Activated CD4-positive, alpha-beta T cell treated with anti-CD3 and anti-CD28 coated beads, Interleukin-2, amount 10 ng/mL, durations not matched to agents 24 days and 14 days (primary cell): ENCODE results near the gene PLA1A. TPM values are rescaled to one million over a fixed set of nuclear protein-coding genes. Genes with fewer than 3 reads are reported as not detected.
A peak's percentile ranks its signal among the peaks of the same experiment; 100 is the strongest.
"Not testable (repeated sequence)": the region's sequence is repeated elsewhere in the genome, so short reads cannot be mapped to it uniquely, and the experiment has no call there.

Experiments
- DNase-seq: peaks from one replicate; pipeline ENCODE4 v3.0.0; 2022
- H3K27ac Mint-ChIP-seq: one replicate; pipeline ENCODE4 v1.8.0; 2022; ENCODE audit warnings: mild to moderate bottlenecking, mixed read lengths
- H3K27me3 Mint-ChIP-seq: one replicate; pipeline ENCODE4 v1.8.0; 2022; ENCODE audit warnings: mixed read lengths
- H3K36me3 Mint-ChIP-seq: one replicate; pipeline ENCODE4 v1.8.0; 2022; ENCODE audit warnings: low read depth, mild to moderate bottlenecking, mixed read lengths
- H3K4me1 Mint-ChIP-seq: one replicate; pipeline ENCODE4 v1.8.0; 2021; ENCODE audit warnings: mixed read lengths
- H3K4me3 Mint-ChIP-seq: one replicate; pipeline ENCODE4 v1.8.0; 2022; ENCODE audit warnings: mild to moderate bottlenecking, moderate library complexity, mixed read lengths
- H3K9me3 Mint-ChIP-seq: one replicate; pipeline ENCODE4 v1.8.0; 2021; ENCODE audit warnings: mixed read lengths
- intact Hi-C: fragments of 100-400 bp; cut with micrococcal nuclease; formaldehyde crosslinking; loops from one replicate; pipeline ENCODE4 v1.15.1; 2023
- total RNA-seq: library from RNA; stranded (reverse); gene quantifications from 2 replicates; pipeline ENCODE4 v1.2.3, GENCODE V29; 2022

PLA1A gene
- total RNA-seq, 1 donor from 2014 or later, result 0.26 TPM

DNA sequence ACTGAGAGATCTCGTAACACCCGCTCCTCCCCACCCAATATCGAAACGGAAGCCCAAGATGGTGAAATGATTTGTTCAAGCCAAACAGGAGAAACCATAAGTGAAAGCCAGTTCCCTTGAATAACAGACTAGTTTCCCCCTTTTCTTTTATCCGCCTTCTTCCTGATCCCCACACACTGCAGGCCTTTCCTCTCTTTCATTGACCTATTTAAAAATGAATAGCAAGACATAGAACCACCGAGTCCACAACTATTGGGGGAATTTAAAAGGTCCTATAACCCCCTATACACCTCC is 79.9 kb downstream of the PLA1A start:
- Mint-ChIP-seq H3K4me1 (peaks cover 31% of the 10 kb centered on the region), H3K27ac (peak overlapping the region; percentile 96), H3K36me3 (peaks cover 18% of the 10 kb centered on the region), H3K4me3 (peak overlapping the region; percentile 87), H3K27me3 (no peaks in the 10 kb centered on the region), H3K9me3 (no peaks in the 10 kb centered on the region)
- no peak for DNase-seq
- intact Hi-C loops, result loop anchor here (1.0 to 5.0 kb wide), 9 partner anchors 23 to 440 kb away; partner anchors contain the start of genes ADPRH, ARHGAP31, TIMMDC1 and TMEM39A

DNA sequence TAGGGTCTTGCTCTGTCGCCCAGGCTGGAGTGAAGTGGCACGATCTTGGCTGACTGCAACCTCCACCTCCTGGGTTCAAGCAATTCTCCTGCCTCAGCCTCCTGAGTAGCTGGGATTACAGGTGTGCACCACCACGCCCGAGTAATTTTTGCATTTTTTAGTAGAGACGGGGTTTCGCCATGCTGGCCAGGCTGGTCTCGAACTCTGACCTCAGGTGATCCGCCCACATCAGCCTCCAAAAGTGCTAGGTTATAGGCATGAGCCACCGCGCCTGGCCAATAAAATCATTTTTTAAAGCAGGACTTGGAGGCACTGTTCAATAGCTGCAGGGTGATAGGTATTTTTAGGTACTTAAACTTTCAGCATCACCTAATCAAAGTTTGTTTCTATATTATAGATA is 80.5 kb downstream of the PLA1A start:
- H3K4me3 Mint-ChIP-seq, H3K9me3 Mint-ChIP-seq, H3K27me3 Mint-ChIP-seq, H3K27ac Mint-ChIP-seq, DNase-seq: not testable (repeated sequence)
- intact Hi-C loops, result loop anchor here (5.0 kb wide), 2 partner anchors 101 to 441 kb away; partner anchors contain the start of gene ADPRH
- peaks cover 29% of the 10 kb centered on the region for H3K4me1 Mint-ChIP-seq
- peaks cover 13% of the 10 kb centered on the region for H3K36me3 Mint-ChIP-seq

Other genes starting within 250 kb of the PLA1A start
- 44.0 and 52.2 TPM in 2 replicates for gene TMEM39A, start 134.3 kb upstream of the PLA1A start, total RNA-seq
- gene POGLUT1, start 128.9 kb upstream of the PLA1A start, total RNA-seq, result 23.9 and 25.6 TPM in 2 replicates
- 113 and 117 TPM in 2 replicates for gene TIMMDC1, start 99.3 kb upstream of the PLA1A start, total RNA-seq
- 12.5 and 13.0 TPM in 2 replicates for gene CD80, start 38.3 kb upstream of the PLA1A start, total RNA-seq
- 3.6 and 4.2 TPM in 2 replicates for gene ADPRH, start 18.4 kb upstream of the PLA1A start, total RNA-seq
- 0.63 and 0.66 TPM in 2 replicates for gene POPDC2, start 62.7 kb downstream of the PLA1A start, total RNA-seq
- 61.0 and 70.0 TPM in 2 replicates for gene COX17, start 79.5 kb downstream of the PLA1A start, total RNA-seq
- 0.26 TPM in 1 of 2 replicates, not detected in the other for gene CFAP91, start 105.1 kb downstream of the PLA1A start, total RNA-seq
- gene NR1I2, start 184.2 kb downstream of the PLA1A start, total RNA-seq, result 0.16 and 0.17 TPM in 2 replicates